Spleen (tissue), 11 donors: ENCODE measurements around the gene SLC47A2. TPM values are rescaled to one million over a fixed set of nuclear protein-coding genes. Genes with fewer than 3 reads are reported as not detected.
A peak's percentile ranks its signal among the peaks of the same experiment; 100 is the strongest.

Experiments used
- DNase-seq: peaks from one replicate; pipeline ENCODE4 v3.0.0-alpha.2; 2020
- H3K27ac ChIP-seq, 8 donors: fragments of 200-600 bp; sonication (generic) in 7 of 8; 1 replicate in 4 of 8; 2 replicates in 4 of 8; pipeline versions ENCODE4 v1.5.0 to v1.8.0; 2016 to 2021; ENCODE audit warnings: inconsistent platforms in 4 of 8, mild to moderate bottlenecking in 4 of 8, moderate library complexity in 1 of 8
- H3K27me3 ChIP-seq, 7 donors: fragments of 200-600 bp; sonication (generic) in 6 of 7; replicated peaks in 1 of 7; 1 replicate in 4 of 7; 2 replicates in 3 of 7; pipeline versions ENCODE4 v1.5.0 to v1.8.0; 2016 to 2021; ENCODE audit warnings: inconsistent platforms in 3 of 7, mild to moderate bottlenecking in 1 of 7
- H3K36me3 ChIP-seq, 6 donors: fragments of 200-600 bp; sonication (generic) in 5 of 6; 1 replicate in 4 of 6; 2 replicates in 2 of 6; pipeline versions ENCODE4 v1.5.0 to v1.8.0; 2016 to 2021; ENCODE audit warnings: inconsistent platforms in 2 of 6
- H3K4me1 ChIP-seq, 6 donors: fragments of 200-600 bp; sonication (generic) in 5 of 6; 1 replicate in 3 of 6; 2 replicates in 3 of 6; pipeline versions ENCODE4 v1.5.0 to v1.8.0; 2016 to 2021; ENCODE audit warnings: inconsistent platforms in 3 of 6
- H3K4me3 ChIP-seq, 8 donors: fragments of 200-600 bp; sonication (generic) in 7 of 8; 1 replicate in 4 of 8; 2 replicates in 4 of 8; pipeline versions ENCODE4 v1.5.0 to v1.8.0; 2016 to 2021; ENCODE audit warnings: inconsistent platforms in 4 of 8, mild to moderate bottlenecking in 4 of 8, moderate library complexity in 2 of 8
- H3K9me3 ChIP-seq, 8 donors: fragments of 200-600 bp; sonication (generic) in 7 of 8; 1 replicate in 4 of 8; 2 replicates in 4 of 8; pipeline versions ENCODE4 v1.5.0 to v1.8.0; 2016 to 2021; ENCODE audit warnings: inconsistent platforms in 4 of 8
- CTCF ChIP-seq, 11 experiments: fragments of 200-600 bp in 7 of 11; fragments of 450-650 bp in 4 of 11; sonication (generic) in 4 of 11; IDR thresholded peaks in 8 of 11; conservative IDR thresholded peaks in 3 of 11; 1 replicate in 7 of 11; 2 replicates in 4 of 11; pipeline versions ENCODE4 v1.4.0 to v1.8.0; 2016 to 2021; ENCODE audit warnings: antibody characterized with exemption in 11 of 11, inconsistent platforms in 4 of 11, mild to moderate bottlenecking in 1 of 11
- POLR2A ChIP-seq, 3 donors: fragments of 450-650 bp; IDR thresholded peaks; one replicate each; pipeline ENCODE4 v1.5.1; 2017; ENCODE audit warnings: antibody characterized with exemption in 3 of 3, mild to moderate bottlenecking in 1 of 3
- POLR2AphosphoS5 ChIP-seq, 3 donors: sonication (generic); formaldehyde crosslinking; IDR thresholded peaks; one replicate each; pipeline ENCODE4 v1.5.1; 2017; ENCODE audit warnings: antibody characterized with exemption in 3 of 3
- WGBS, 5 donors: extraction: QIAGEN DNeasy Blood & Tissue Kit in 3 of 5; methylation state at CpG; one replicate each; pipeline versions ENCODE4 v1.1.5 to v1.1.7; 2013 to 2018; 5-methylcytosine and 5-hydroxymethylcytosine counted together
- intact Hi-C: fragments of 100-400 bp; cut with DNase I; formaldehyde crosslinking; loops from one replicate; pipeline ENCODE4 v1.15.0; 2023; ENCODE audit warnings: low total_unique reads
- polyA plus RNA-seq, 3 donors: library from polyadenylated mRNA; stranded (reverse); fragments of 200-250 nt; gene quantifications; one replicate each; pipeline ENCODE4 v1.2.1, GENCODE V29; 2013
- total RNA-seq, 7 donors: library from RNA; depleted of rRNA in 3 of 7; stranded (reverse); fragments of >200 nt in 3 of 7; fragmentation: NEBNext Ultra II Directional in 4 of 7; extraction: Animal tissue kit (Norgen Biotek cat#: 25700) in 4 of 7; gene quantifications; one replicate each; pipeline versions ENCODE4 v1.1.0 to v1.2.1, GENCODE V29; 2016 to 2021
- donor health status: healthy with polysubstance abuse.
- donor health status: DM: no; HTN: no; CAD: no; lungs with moderate emphysema.
- donor health status: DM: no; HTN: no; CAD: no.
- donor health status: Bipolar disorder and iron deficiency.
- donor health status: healthy.
- donor health status: DM: no; HTN: no; CAD: no.
- donor health status: DM: yes; HTN: yes; CAD: no.

The SLC47A2 gene
- total and polyA plus RNA-seq, 10 donors = 0.03 TPM; not detected in 9

- Histone ChIP-seq H3K36me3 (no peaks in the 10 kb centered on the region), H3K4me3 (no peak overlapping the region), H3K4me1 (peaks cover 0 to 34% (median 24%) of the 10 kb centered on the region in 6 donors), H3K9me3 (no peaks in the 10 kb centered on the region), H3K27me3 (peaks cover 0 to 17% (median 0%) of the 10 kb centered on the region in 7 donors), H3K27ac (no peak overlapping the region)
- DNase-seq = peak; percentile 65
- no peak for TF ChIP-seq CTCF (IDR thresholded peaks at IDR 0.05 in 8 of 11, conservative IDR thresholded peaks at IDR 0.05 in 3 of 11)
- no peak for TF ChIP-seq POLR2AphosphoS5 (IDR thresholded peaks at IDR 0.05)
- TF ChIP-seq POLR2A (IDR thresholded peaks at IDR 0.05) = no peak
- 82 to 98% (median 84%) methylated on average over 3 of the region's 3 CpGs for WGBS, 5 donors
- intact Hi-C loops = no loop called here
Measured at GRCh38 chr17:19750835-19751234, 34.5 kb upstream of the SLC47A2 start.

- Histone ChIP-seq H3K9me3 (no peaks in the 10 kb centered on the region), H3K36me3 (no peaks in the 10 kb centered on the region), H3K27me3 (peaks cover 0 to 23% (median 0%) of the 10 kb centered on the region in 7 donors), H3K27ac (no peak overlapping the region), H3K4me1 (peaks cover 2 to 32% (median 27%) of the 10 kb centered on the region in 6 donors), H3K4me3 (no peak overlapping the region)
- 84 to 94% (median 88%) methylated on average over 9 of the region's 9 CpGs for WGBS, 5 donors
- intact Hi-C loops = no loop called here
- peak; percentile 66 for DNase-seq
- TF ChIP-seq CTCF (IDR thresholded peaks at IDR 0.05 in 8 of 11, conservative IDR thresholded peaks at IDR 0.05 in 3 of 11) (no peak), POLR2A (IDR thresholded peaks at IDR 0.05) (no peak), POLR2AphosphoS5 (IDR thresholded peaks at IDR 0.05) (no peak)
Measured at GRCh38 chr17:19750020-19750572, 33.7 kb upstream of the SLC47A2 start.

GRCh38 chr17:19748807-19749193 is 32.4 kb upstream of the SLC47A2 start:
- H3K4me3 ChIP-seq = no peak overlapping the region
- DNase-seq = no peak
- intact Hi-C loops = no loop called here

More at GRCh38 chr17:19748807-19749193, 32.4 kb upstream of the SLC47A2 start:
- no peaks in the 10 kb centered on the region for H3K9me3 ChIP-seq
- H3K4me1 ChIP-seq = peaks cover 7 to 30% (median 26%) of the 10 kb centered on the region in 6 donors
- H3K36me3 ChIP-seq = no peaks in the 10 kb centered on the region
- peaks cover 0 to 30% (median 0%) of the 10 kb centered on the region in 7 donors for H3K27me3 ChIP-seq
- WGBS, 5 donors = 78 to 88% (median 86%) methylated on average over 12 to 13 of the region's 13 CpGs
- H3K27ac ChIP-seq = no peak overlapping the region
- TF ChIP-seq POLR2A (IDR thresholded peaks at IDR 0.05) (no peak), POLR2AphosphoS5 (IDR thresholded peaks at IDR 0.05) (no peak), CTCF (IDR thresholded peaks at IDR 0.05 in 8 of 11, conservative IDR thresholded peaks at IDR 0.05 in 3 of 11) (no peak)
